GM12878 (cell line): Measurements from ENCODE around the gene RER1.

Experiments
- MTA3 ChIP-seq: IDR thresholded peaks from 2 replicates; pipeline ENCODE4 v1.6.1; 2012; ENCODE audit warnings: low read length, inconsistent platforms, borderline replicate concordance
- NBN ChIP-seq: fragments of 450-650 bp; IDR thresholded peaks from 2 replicates; pipeline ENCODE4 v1.6.1; 2016
- NR2C2 ChIP-seq: IDR thresholded peaks from 2 replicates; pipeline ENCODE4 v1.6.1; 2011; ENCODE audit warnings: borderline replicate concordance, low read depth; ENCODE audit not compliant: control insufficient read depth, insufficient read length
- PAX5 ChIP-seq: IDR thresholded peaks from 2 replicates; pipeline ENCODE4 v1.6.1; 2011; ENCODE audit warnings: low read depth, low read length, borderline replicate concordance
- POLR2AphosphoS5 ChIP-seq: IDR thresholded peaks from 2 replicates; pipeline ENCODE4 v1.6.1; 2011; ENCODE audit warnings: mild to moderate bottlenecking, low read length, inconsistent platforms
- RELA ChIP-seq: fragments of 450-650 bp; IDR thresholded peaks from 2 replicates; pipeline ENCODE4 v1.8.0; 2014; ENCODE audit warnings: borderline replicate concordance; ENCODE audit not compliant: partially characterized antibody
- SREBF2 ChIP-seq: IDR thresholded peaks from 2 replicates; pipeline ENCODE4 v1.6.1; 2012; ENCODE audit warnings: mild to moderate bottlenecking, low read length
- TAF1 ChIP-seq: IDR thresholded peaks from 2 replicates; pipeline ENCODE4 v1.6.1; 2011; ENCODE audit warnings: mild to moderate bottlenecking, low read depth, low read length, borderline replicate concordance
- TF ChIP-seq, protein P1 (sequence below): IDR thresholded peaks from 2 replicates; pipeline ENCODE4 v1.6.1; 2012; ENCODE audit warnings: low read depth, low read length, improper control_type of control experiment
- TF ChIP-seq, protein P2 (sequence below), 3 experiments: IDR thresholded peaks in 2 of 3; conservative IDR thresholded peaks in 1 of 3; 2 replicates each; pipeline ENCODE4 v1.5.1; 2011; ENCODE audit warnings: low read depth in 3 of 3, low read length in 3 of 3, mild to moderate bottlenecking in 3 of 3, control low read depth in 2 of 3, moderate library complexity in 2 of 3, inconsistent platforms in 1 of 3, mixed read lengths in 1 of 3; ENCODE audit not compliant: control insufficient read depth in 2 of 3, insufficient read depth in 1 of 3; ENCODE audit errors: extremely low read depth in 1 of 3

DNA sequence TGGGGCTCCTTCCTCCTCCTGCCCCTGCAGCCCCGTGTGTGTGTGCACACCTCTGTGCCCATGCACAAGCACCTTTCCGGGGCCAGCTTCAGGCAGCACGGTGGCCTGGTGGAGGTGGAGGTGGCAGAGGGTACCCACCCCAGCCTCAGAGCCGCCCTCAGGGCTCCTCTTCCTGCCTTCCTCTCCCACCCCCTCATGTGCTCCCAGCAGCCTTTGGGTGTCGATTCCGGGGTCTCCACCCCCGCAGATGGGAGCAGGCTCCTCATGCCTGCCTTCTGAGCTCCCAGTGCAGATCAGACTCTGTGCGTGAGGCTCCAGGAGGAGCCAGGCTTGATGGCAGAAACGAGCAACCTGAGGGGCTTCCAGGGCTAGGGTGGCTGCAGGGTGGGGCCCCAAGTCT, 55.2 kb downstream of the RER1 start:
- no peak for TF ChIP-seq RELA
- no peak for TF ChIP-seq POLR2AphosphoS5
- TF ChIP-seq, protein P1, sequence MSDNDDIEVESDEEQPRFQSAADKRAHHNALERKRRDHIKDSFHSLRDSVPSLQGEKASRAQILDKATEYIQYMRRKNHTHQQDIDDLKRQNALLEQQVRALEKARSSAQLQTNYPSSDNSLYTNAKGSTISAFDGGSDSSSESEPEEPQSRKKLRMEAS: no peak
- TF ChIP-seq NR2C2: no peak
- no peak for TF ChIP-seq TAF1
- no peak for TF ChIP-seq SREBF2
- TF ChIP-seq PAX5: no peak
- TF ChIP-seq, protein P2, sequence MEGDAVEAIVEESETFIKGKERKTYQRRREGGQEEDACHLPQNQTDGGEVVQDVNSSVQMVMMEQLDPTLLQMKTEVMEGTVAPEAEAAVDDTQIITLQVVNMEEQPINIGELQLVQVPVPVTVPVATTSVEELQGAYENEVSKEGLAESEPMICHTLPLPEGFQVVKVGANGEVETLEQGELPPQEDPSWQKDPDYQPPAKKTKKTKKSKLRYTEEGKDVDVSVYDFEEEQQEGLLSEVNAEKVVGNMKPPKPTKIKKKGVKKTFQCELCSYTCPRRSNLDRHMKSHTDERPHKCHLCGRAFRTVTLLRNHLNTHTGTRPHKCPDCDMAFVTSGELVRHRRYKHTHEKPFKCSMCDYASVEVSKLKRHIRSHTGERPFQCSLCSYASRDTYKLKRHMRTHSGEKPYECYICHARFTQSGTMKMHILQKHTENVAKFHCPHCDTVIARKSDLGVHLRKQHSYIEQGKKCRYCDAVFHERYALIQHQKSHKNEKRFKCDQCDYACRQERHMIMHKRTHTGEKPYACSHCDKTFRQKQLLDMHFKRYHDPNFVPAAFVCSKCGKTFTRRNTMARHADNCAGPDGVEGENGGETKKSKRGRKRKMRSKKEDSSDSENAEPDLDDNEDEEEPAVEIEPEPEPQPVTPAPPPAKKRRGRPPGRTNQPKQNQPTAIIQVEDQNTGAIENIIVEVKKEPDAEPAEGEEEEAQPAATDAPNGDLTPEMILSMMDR (IDR thresholded peaks at IDR 0.05 in 2 of 3, conservative IDR thresholded peaks at IDR 0.05 in 1 of 3; ENCODE audit: control insufficient read depth in 2 of 3, extremely low read depth in 1 of 3, insufficient read depth in 1 of 3, low read depth in 3 of 3, low read length in 3 of 3): no peak
- no peak for TF ChIP-seq MTA3
- TF ChIP-seq NBN: no peak
